Neural progenitor cell (in vitro differentiated cells): Measurements from ENCODE around the gene ADAMTS20.

Experiments used
- EZH2 ChIP-seq: fragments of 200-600 bp; sonication (generic); IDR thresholded peaks from 2 replicates; pipeline ENCODE4 v1.6.1; 2017; ENCODE audit warnings: antibody characterized with exemption, mild to moderate bottlenecking, moderate library complexity
- EZH2phosphoT487 ChIP-seq: fragments of 200-600 bp; sonication (generic); IDR thresholded peaks from 2 replicates; pipeline ENCODE4 v1.6.1; 2017; ENCODE audit warnings: antibody characterized with exemption
- TF ChIP-seq, protein P1 (sequence below): fragments of 200-600 bp; sonication (generic); IDR thresholded peaks from 2 replicates; pipeline ENCODE4 v1.5.1; 2017; ENCODE audit warnings: antibody characterized with exemption, mild to moderate bottlenecking

- TF ChIP-seq, protein P1, sequence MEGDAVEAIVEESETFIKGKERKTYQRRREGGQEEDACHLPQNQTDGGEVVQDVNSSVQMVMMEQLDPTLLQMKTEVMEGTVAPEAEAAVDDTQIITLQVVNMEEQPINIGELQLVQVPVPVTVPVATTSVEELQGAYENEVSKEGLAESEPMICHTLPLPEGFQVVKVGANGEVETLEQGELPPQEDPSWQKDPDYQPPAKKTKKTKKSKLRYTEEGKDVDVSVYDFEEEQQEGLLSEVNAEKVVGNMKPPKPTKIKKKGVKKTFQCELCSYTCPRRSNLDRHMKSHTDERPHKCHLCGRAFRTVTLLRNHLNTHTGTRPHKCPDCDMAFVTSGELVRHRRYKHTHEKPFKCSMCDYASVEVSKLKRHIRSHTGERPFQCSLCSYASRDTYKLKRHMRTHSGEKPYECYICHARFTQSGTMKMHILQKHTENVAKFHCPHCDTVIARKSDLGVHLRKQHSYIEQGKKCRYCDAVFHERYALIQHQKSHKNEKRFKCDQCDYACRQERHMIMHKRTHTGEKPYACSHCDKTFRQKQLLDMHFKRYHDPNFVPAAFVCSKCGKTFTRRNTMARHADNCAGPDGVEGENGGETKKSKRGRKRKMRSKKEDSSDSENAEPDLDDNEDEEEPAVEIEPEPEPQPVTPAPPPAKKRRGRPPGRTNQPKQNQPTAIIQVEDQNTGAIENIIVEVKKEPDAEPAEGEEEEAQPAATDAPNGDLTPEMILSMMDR, result no peak
- TF ChIP-seq EZH2, result no peak
- TF ChIP-seq EZH2phosphoT487, result no peak
Observed at GRCh38 chr12:43544703-43545102, 7.3 kb downstream of the ADAMTS20 start.
